ENCODE data around the gene TEC.

- TF ChIP-seq CTCF (conservative IDR thresholded peaks at IDR 0.05; ENCODE audit: low read length) (no peak), EZH2phosphoT487 (IDR thresholded peaks at IDR 0.05; ENCODE audit: borderline replicate concordance, low read depth, low read length) (no peak)
Observed at GRCh38 chr4:48267574-48267973, 2.1 kb downstream of the TEC start.
